Stimulated activated CD4-positive, alpha-beta T cell treated with anti-CD3 and anti-CD28 coated beads, Interleukin-1b, Interleukin-23, amount 100 ng/mL, for 4 hours (primary cell): Measurements from ENCODE around the gene RIPOR3.

Experiments used
- DNase-seq, 2 donors: peaks; one replicate each; pipeline ENCODE4 v3.0.0-alpha.2; 2020; ENCODE audit warnings: low read depth in 2 of 2

RIPOR3 gene

GRCh38 chr20:50690650-50691572 is at the start of gene RIPOR3:
Gene RIPOR3, minus strand, starts transcription at chr20:50691542. Its CDS starts 414 bp downstream, at chr20:50691128.
- no peak for DNase-seq

- no peak for DNase-seq
Measured at GRCh38 chr20:50737352-50737751, 46.0 kb upstream of the RIPOR3 start.

- DNase-seq = no peak
Measured at GRCh38 chr20:50735813-50736212, 44.5 kb upstream of the RIPOR3 start.

- DNase-seq = no peak
Measured at GRCh38 chr20:50734730-50735679, 43.7 kb upstream of the RIPOR3 start.

GRCh38 chr20:50733644-50734349 is 42.5 kb upstream of the RIPOR3 start:
- no peak for DNase-seq

GRCh38 chr20:50731930-50732690 is 40.8 kb upstream of the RIPOR3 start:
- no peak for DNase-seq

GRCh38 chr20:50731055-50731929 is 40.0 kb upstream of the RIPOR3 start, which contains the start of gene PARD6B:
Gene PARD6B, plus strand, starts transcription at chr20:50731580. Its CDS starts 207 bp downstream, at chr20:50731787.
- DNase-seq = peak; percentile 99 to 100

- no peak for DNase-seq
Measured at GRCh38 chr20:50730765-50731054, 39.4 kb upstream of the RIPOR3 start.

- no peak for DNase-seq
Measured at GRCh38 chr20:50729901-50730764, 38.8 kb upstream of the RIPOR3 start.

GRCh38 chr20:50728981-50729874 is 37.9 kb upstream of the RIPOR3 start:
- no peak for DNase-seq

- DNase-seq = no peak
Measured at GRCh38 chr20:50728486-50728980, 37.2 kb upstream of the RIPOR3 start.

- no peak for DNase-seq
Measured at GRCh38 chr20:50727792-50728485, 36.6 kb upstream of the RIPOR3 start.

- no peak for DNase-seq
Measured at GRCh38 chr20:50726955-50727791, 35.8 kb upstream of the RIPOR3 start.

GRCh38 chr20:50725724-50726005 is 34.3 kb upstream of the RIPOR3 start:
- no peak for DNase-seq

GRCh38 chr20:50724851-50725723 is 33.7 kb upstream of the RIPOR3 start:
- peak; percentile 53 to 73 for DNase-seq
